ENCODE measurements around the gene DACH1. TPM values are rescaled to one million over a fixed set of nuclear protein-coding genes. Genes with fewer than 3 reads are reported as not detected.

DACH1 gene
- total RNA-seq, 1 experiment from 2014 or later: 0.03 TPM

GRCh38 chr13:71516521-71516920 lies 350.5 kb downstream of the DACH1 start:
- no peak for DNase-seq (ENCODE audit: low read depth, low spot score)
- in situ Hi-C loops (cut with HindIII; ENCODE audit: low pct_unique_long_range_greater_than_20kb, low sequenced_read_pairs): no loop called here

GRCh38 chr13:71515744-71516038 lies 351.3 kb downstream of the DACH1 start:
- no peak for DNase-seq (ENCODE audit: low read depth, low spot score)
- in situ Hi-C loops (cut with HindIII; ENCODE audit: low pct_unique_long_range_greater_than_20kb, low sequenced_read_pairs): no loop called here

- DNase-seq (ENCODE audit: low read depth, low spot score): no peak
- in situ Hi-C loops (cut with HindIII; ENCODE audit: low pct_unique_long_range_greater_than_20kb, low sequenced_read_pairs): no loop called here
Observed at GRCh38 chr13:71514900-71515743, 351.9 kb downstream of the DACH1 start.

GRCh38 chr13:71513411-71514033 lies 353.5 kb downstream of the DACH1 start:
- DNase-seq (ENCODE audit: low read depth, low spot score): no peak
- in situ Hi-C loops (cut with HindIII; ENCODE audit: low pct_unique_long_range_greater_than_20kb, low sequenced_read_pairs): no loop called here

GRCh38 chr13:71503781-71504180 lies 363.2 kb downstream of the DACH1 start:
- in situ Hi-C loops (cut with HindIII; ENCODE audit: low pct_unique_long_range_greater_than_20kb, low sequenced_read_pairs): no loop called here

GRCh38 chr13:71499944-71500514 lies 367.0 kb downstream of the DACH1 start:
- in situ Hi-C loops (cut with HindIII; ENCODE audit: low pct_unique_long_range_greater_than_20kb, low sequenced_read_pairs): no loop called here
- DNase-seq (ENCODE audit: low read depth, low spot score): no peak

More at GRCh38 chr13:71503781-71504180, 363.2 kb downstream of the DACH1 start:
- no peak for DNase-seq (ENCODE audit: low read depth, low spot score)

- no peak for DNase-seq (ENCODE audit: low read depth, low spot score)
- in situ Hi-C loops (cut with HindIII; ENCODE audit: low pct_unique_long_range_greater_than_20kb, low sequenced_read_pairs): no loop called here
Observed at GRCh38 chr13:71499235-71499634, 367.8 kb downstream of the DACH1 start.

GRCh38 chr13:71493189-71493588 lies 373.8 kb downstream of the DACH1 start:
- in situ Hi-C loops (cut with HindIII; ENCODE audit: low pct_unique_long_range_greater_than_20kb, low sequenced_read_pairs): no loop called here
- DNase-seq (ENCODE audit: low read depth, low spot score): no peak

- in situ Hi-C loops (cut with HindIII; ENCODE audit: low pct_unique_long_range_greater_than_20kb, low sequenced_read_pairs): no loop called here
- no peak for DNase-seq (ENCODE audit: low read depth, low spot score)
Observed at GRCh38 chr13:71492346-71492871, 374.6 kb downstream of the DACH1 start.

GRCh38 chr13:71491010-71491409 lies 376.0 kb downstream of the DACH1 start:
- in situ Hi-C loops (cut with HindIII; ENCODE audit: low pct_unique_long_range_greater_than_20kb, low sequenced_read_pairs): no loop called here
- DNase-seq (ENCODE audit: low read depth, low spot score): no peak

- in situ Hi-C loops (cut with HindIII; ENCODE audit: low pct_unique_long_range_greater_than_20kb, low sequenced_read_pairs): no loop called here
- no peak for DNase-seq (ENCODE audit: low read depth, low spot score)
Observed at GRCh38 chr13:71489041-71489440, 378.0 kb downstream of the DACH1 start.

- DNase-seq (ENCODE audit: low read depth, low spot score): no peak
Observed at GRCh38 chr13:71488201-71488600, 378.8 kb downstream of the DACH1 start.

GRCh38 chr13:71485913-71486312 lies 381.1 kb downstream of the DACH1 start:
- in situ Hi-C loops (cut with HindIII; ENCODE audit: low pct_unique_long_range_greater_than_20kb, low sequenced_read_pairs): no loop called here
- DNase-seq (ENCODE audit: low read depth, low spot score): no peak

More at GRCh38 chr13:71488201-71488600, 378.8 kb downstream of the DACH1 start:
- in situ Hi-C loops (cut with HindIII; ENCODE audit: low pct_unique_long_range_greater_than_20kb, low sequenced_read_pairs): no loop called here

GRCh38 chr13:71483733-71484132 lies 383.3 kb downstream of the DACH1 start:
- in situ Hi-C loops (cut with HindIII; ENCODE audit: low pct_unique_long_range_greater_than_20kb, low sequenced_read_pairs): no loop called here
- no peak for DNase-seq (ENCODE audit: low read depth, low spot score)

- DNase-seq (ENCODE audit: low read depth, low spot score): no peak
- in situ Hi-C loops (cut with HindIII; ENCODE audit: low pct_unique_long_range_greater_than_20kb, low sequenced_read_pairs): no loop called here
Observed at GRCh38 chr13:71481501-71481900, 385.5 kb downstream of the DACH1 start.

- in situ Hi-C loops (cut with HindIII; ENCODE audit: low pct_unique_long_range_greater_than_20kb, low sequenced_read_pairs): no loop called here
Observed at GRCh38 chr13:71481046-71481445, 386.0 kb downstream of the DACH1 start.

GRCh38 chr13:71477735-71478134 lies 389.3 kb downstream of the DACH1 start:
- peak; percentile 32 for DNase-seq (ENCODE audit: low read depth, low spot score)
- in situ Hi-C loops (cut with HindIII; ENCODE audit: low pct_unique_long_range_greater_than_20kb, low sequenced_read_pairs): no loop called here

More at GRCh38 chr13:71481046-71481445, 386.0 kb downstream of the DACH1 start:
- no peak for DNase-seq (ENCODE audit: low read depth, low spot score)

- in situ Hi-C loops (cut with HindIII; ENCODE audit: low pct_unique_long_range_greater_than_20kb, low sequenced_read_pairs): no loop called here
- no peak for DNase-seq (ENCODE audit: low read depth, low spot score)
Observed at GRCh38 chr13:71474936-71475335, 392.1 kb downstream of the DACH1 start.

GRCh38 chr13:71469626-71470025 lies 397.4 kb downstream of the DACH1 start:
- DNase-seq (ENCODE audit: low read depth, low spot score): no peak
- in situ Hi-C loops (cut with HindIII; ENCODE audit: low pct_unique_long_range_greater_than_20kb, low sequenced_read_pairs): no loop called here
